Upper lobe of left lung (tissue), 4 donors: ENCODE results near the gene HKDC1.

Experiments used
- CTCF ChIP-seq, 6 experiments: fragments of 450-650 bp in 4 of 6; fragments of 200-600 bp in 2 of 6; sonication (generic) in 2 of 6; IDR thresholded peaks; one replicate each; pipeline ENCODE4 v1.5.1; 2016 to 2019; ENCODE audit warnings: antibody characterized with exemption in 6 of 6
- EP300 ChIP-seq, 4 donors: sonication (generic); formaldehyde crosslinking; IDR thresholded peaks; one replicate each; pipeline ENCODE4 v1.5.1; 2017; ENCODE audit warnings: antibody characterized with exemption in 4 of 4, control low read depth in 2 of 4

- TF ChIP-seq EP300 (IDR thresholded peaks at IDR 0.05) (no peak), CTCF (IDR thresholded peaks at IDR 0.05) (no peak)
These were observed 5.5 kb downstream of the HKDC1 start for GRCh38 chr10:69225681-69226080.
